ENCODE measurements around the gene RPS6KA5. TPM values are rescaled to one million over a fixed set of nuclear protein-coding genes. Genes with fewer than 3 reads are reported as not detected.
"Not testable (repeated sequence)": the region's sequence is repeated elsewhere in the genome, so short reads cannot be mapped to it uniquely, and the experiment has no call there.

RPS6KA5 gene
- total and polyA plus RNA-seq, 7 donors: 0.94 to 20.0 (median 11.5) TPM

- no peak overlapping the region for H3K4me3 ChIP-seq
- H3K36me3 ChIP-seq (ENCODE audit: insufficient read depth in 1 of 2, low read depth in 1 of 2): no peaks in the 10 kb centered on the region
- no peak for TF ChIP-seq CTCF (IDR thresholded peaks at IDR 0.05)
- WGBS, 3 donors: 43 to 58% (median 46%) methylated on average over 3 of the region's 3 CpGs
- ATAC-seq (peak in 2 of 4 donors; percentile 17 to 32), DNase-seq (no peak)
- H3K4me1 ChIP-seq: peaks cover 21% of the 10 kb centered on the region
- intact Hi-C loops (cut with DNase I): no loop called here
- peak overlapping the region; percentile 95 for H3K27ac ChIP-seq
- no peaks in the 10 kb centered on the region for H3K9me3 ChIP-seq
- H3K27me3 ChIP-seq (ENCODE audit: insufficient read depth in 3 of 3, low read length in 2 of 3): no peaks in the 10 kb centered on the region
Observed at GRCh38 chr14:91092073-91092472, 31.6 kb upstream of the RPS6KA5 start.

- intact Hi-C loops (cut with DNase I): no loop called here
- no peak for TF ChIP-seq CTCF (IDR thresholded peaks at IDR 0.05)
- Histone ChIP-seq H3K27ac (no peak overlapping the region), H3K4me3 (no peak overlapping the region), H3K4me1 (peaks cover 21% of the 10 kb centered on the region), H3K9me3 (no peaks in the 10 kb centered on the region), H3K27me3 (ENCODE audit: insufficient read depth in 3 of 3, low read length in 2 of 3) (no peaks in the 10 kb centered on the region), H3K36me3 (ENCODE audit: insufficient read depth in 1 of 2, low read depth in 1 of 2) (no peaks in the 10 kb centered on the region)
- DNase-seq: no peak
- WGBS, 3 donors: 100% methylated on average over 1 of the region's 1 CpG
- no peak for ATAC-seq
Observed at GRCh38 chr14:91090743-91091142, 30.3 kb upstream of the RPS6KA5 start.

- ATAC-seq: no peak
- Histone ChIP-seq H3K4me1 (peaks cover 19% of the 10 kb centered on the region), H3K27me3 (ENCODE audit: insufficient read depth in 3 of 3, low read length in 2 of 3) (no peaks in the 10 kb centered on the region), H3K36me3 (ENCODE audit: insufficient read depth in 1 of 2, low read depth in 1 of 2) (no peaks in the 10 kb centered on the region), H3K4me3 (no peak overlapping the region), H3K27ac (no peak overlapping the region), H3K9me3 (no peaks in the 10 kb centered on the region)
- no peak for TF ChIP-seq CTCF (IDR thresholded peaks at IDR 0.05)
- no peak for DNase-seq
- WGBS, 3 donors: 86 to 91% (median 87%) methylated on average over 7 of the region's 7 CpGs
- intact Hi-C loops (cut with DNase I): no loop called here
Observed at GRCh38 chr14:91089958-91090535, 29.6 kb upstream of the RPS6KA5 start.

- intact Hi-C loops (cut with DNase I): no loop called here
- H3K27ac ChIP-seq: no peak overlapping the region
- DNase-seq (peak in 1 of 2 donors; percentile 57), ATAC-seq (no peak)
- no peaks in the 10 kb centered on the region for H3K27me3 ChIP-seq (ENCODE audit: insufficient read depth in 3 of 3, low read length in 2 of 3)
- no peaks in the 10 kb centered on the region for H3K9me3 ChIP-seq
- no peak for TF ChIP-seq CTCF (IDR thresholded peaks at IDR 0.05)
- no peaks in the 10 kb centered on the region for H3K36me3 ChIP-seq (ENCODE audit: insufficient read depth in 1 of 2, low read depth in 1 of 2)
- WGBS, 3 donors: 76 to 81% (median 80%) methylated on average over 5 of the region's 5 CpGs
- H3K4me3 ChIP-seq: no peak overlapping the region
- peaks cover 11% of the 10 kb centered on the region for H3K4me1 ChIP-seq
Observed at GRCh38 chr14:91088585-91089235, 28.3 kb upstream of the RPS6KA5 start.

- H3K4me3 ChIP-seq; intact Hi-C loops (cut with DNase I); H3K27me3 ChIP-seq (ENCODE audit: insufficient read depth in 3 of 3, low read length in 2 of 3); DNase-seq; H3K4me1 ChIP-seq; H3K36me3 ChIP-seq (ENCODE audit: insufficient read depth in 1 of 2, low read depth in 1 of 2); H3K27ac ChIP-seq; H3K9me3 ChIP-seq; ATAC-seq: not testable (repeated sequence)
- 41 to 48% (median 48%) methylated on average over 5 of the region's 5 CpGs for WGBS, 3 donors
Observed at GRCh38 chr14:91087470-91087869, 27.0 kb upstream of the RPS6KA5 start.
